IMR-90 (cell line): ENCODE data around the gene FITM1.

Source experiments
- BHLHE40 ChIP-seq: fragments of 150-350 bp; IDR thresholded peaks from 2 replicates; pipeline ENCODE4 v1.6.1; 2016; ENCODE audit warnings: mild to moderate bottlenecking, low read depth, low read length
- CEBPB ChIP-seq: IDR thresholded peaks from 2 replicates; pipeline ENCODE4 v1.6.1; 2012; ENCODE audit warnings: low read depth, low read length, improper control_type of control experiment
- CTCF ChIP-seq: conservative IDR thresholded peaks from 2 replicates; pipeline ENCODE4 v1.5.1; 2012; ENCODE audit warnings: mild to moderate bottlenecking, low read depth, low read length, improper control_type of control experiment
- FOS ChIP-seq: fragments of 150-350 bp; IDR thresholded peaks from 2 replicates; pipeline ENCODE4 v1.6.1; 2016; ENCODE audit warnings: low read depth, low read length
- MAFK ChIP-seq: IDR thresholded peaks from 2 replicates; pipeline ENCODE4 v1.6.1; 2012; ENCODE audit warnings: low read depth, low read length, improper control_type of control experiment
- NFE2L2 ChIP-seq: fragments of 150-350 bp; IDR thresholded peaks from 2 replicates; pipeline ENCODE4 v1.6.1; 2016; ENCODE audit warnings: low read depth, mild to moderate bottlenecking, low read length
- POLR2A ChIP-seq: IDR thresholded peaks from 2 replicates; pipeline ENCODE4 v1.6.1; 2012; ENCODE audit warnings: mild to moderate bottlenecking, low read depth, low read length
- RAD21 ChIP-seq: IDR thresholded peaks from 2 replicates; pipeline ENCODE4 v1.6.1; 2012; ENCODE audit warnings: low read length, improper control_type of control experiment
- RCOR1 ChIP-seq: IDR thresholded peaks from 2 replicates; pipeline ENCODE4 v1.6.1; 2012; ENCODE audit warnings: mild to moderate bottlenecking, low read length, improper control_type of control experiment; ENCODE audit not compliant: insufficient replicate concordance
- RFX5 ChIP-seq: IDR thresholded peaks from 2 replicates; pipeline ENCODE4 v1.8.0; 2012; ENCODE audit warnings: low read depth, mild to moderate bottlenecking, low read length, moderate library complexity
- SMC3 ChIP-seq: fragments of 150-350 bp; IDR thresholded peaks from 2 replicates; pipeline ENCODE4 v1.6.1; 2016; ENCODE audit warnings: low read depth, mild to moderate bottlenecking, antibody characterized with exemption, low read length, moderate library complexity
- USF2 ChIP-seq: fragments of 150-350 bp; IDR thresholded peaks from 2 replicates; pipeline ENCODE4 v1.6.1; 2017; ENCODE audit warnings: mild to moderate bottlenecking, antibody characterized with exemption, low read length, low read depth

- TF ChIP-seq CTCF: no peak
- no peak for TF ChIP-seq RAD21
- no peak for TF ChIP-seq RCOR1
- no peak for TF ChIP-seq RFX5
- TF ChIP-seq POLR2A: no peak
- no peak for TF ChIP-seq FOS
- TF ChIP-seq CEBPB: no peak
- TF ChIP-seq NFE2L2: no peak
- no peak for TF ChIP-seq USF2
- no peak for TF ChIP-seq SMC3
- TF ChIP-seq BHLHE40: no peak
- TF ChIP-seq MAFK: no peak
These were observed 6.4 kb downstream of the FITM1 start for GRCh38 chr14:24136684-24137528.
